ENCODE results near the gene PLPPR3.

The PLPPR3 gene

GRCh38 chr19:821825-822503 is at the start of gene PLPPR3:
Gene PLPPR3 (minus strand): TSS chr19:821955. CDS start chr19:821559, 396 bp downstream.
- no peak for DNase-seq (ENCODE audit: low read depth)

GRCh38 chr19:870963-871401 is 49.2 kb upstream of the PLPPR3 start:
- no peak for DNase-seq (ENCODE audit: low read depth)

GRCh38 chr19:870314-870713 is 48.6 kb upstream of the PLPPR3 start:
- DNase-seq (ENCODE audit: low read depth) = no peak

GRCh38 chr19:869245-870177 is 47.8 kb upstream of the PLPPR3 start:
- DNase-seq (ENCODE audit: low read depth) = peak; percentile 80

GRCh38 chr19:868458-869244 is 46.9 kb upstream of the PLPPR3 start:
- no peak for DNase-seq (ENCODE audit: low read depth)

GRCh38 chr19:867855-868457 is 46.2 kb upstream of the PLPPR3 start:
- no peak for DNase-seq (ENCODE audit: low read depth)

GRCh38 chr19:867301-867793 is 45.6 kb upstream of the PLPPR3 start:
- no peak for DNase-seq (ENCODE audit: low read depth)

- no peak for DNase-seq (ENCODE audit: low read depth)
Observed at GRCh38 chr19:866769-867300, 45.1 kb upstream of the PLPPR3 start.

GRCh38 chr19:863315-863620 is 41.5 kb upstream of the PLPPR3 start:
- DNase-seq (ENCODE audit: low read depth) = no peak

- no peak for DNase-seq (ENCODE audit: low read depth)
Observed at GRCh38 chr19:862581-863314, 41.0 kb upstream of the PLPPR3 start.

- DNase-seq (ENCODE audit: low read depth) = no peak
Observed at GRCh38 chr19:861756-862580, 40.2 kb upstream of the PLPPR3 start.

- no peak for DNase-seq (ENCODE audit: low read depth)
Observed at GRCh38 chr19:861141-861755, 39.5 kb upstream of the PLPPR3 start.

- DNase-seq (ENCODE audit: low read depth) = no peak
Observed at GRCh38 chr19:858868-859843, 37.4 kb upstream of the PLPPR3 start, which contains the start of gene CFD. Gene CFD (plus strand): TSS chr19:859664. CDS start chr19:859690, 26 bp downstream.

GRCh38 chr19:858284-858683 is 36.5 kb upstream of the PLPPR3 start:
- DNase-seq (ENCODE audit: low read depth) = no peak

GRCh38 chr19:855566-856120 is 33.9 kb upstream of the PLPPR3 start:
- DNase-seq (ENCODE audit: low read depth) = no peak

- no peak for DNase-seq (ENCODE audit: low read depth)
Observed at GRCh38 chr19:855142-855541, 33.4 kb upstream of the PLPPR3 start.

GRCh38 chr19:854549-854948 is 32.8 kb upstream of the PLPPR3 start:
- no peak for DNase-seq (ENCODE audit: low read depth)
